ENCODE measurements around the gene PRPS1. TPM values are rescaled to one million over a fixed set of nuclear protein-coding genes. Genes with fewer than 3 reads are reported as not detected.

Gene PRPS1
- total RNA-seq, 1 donor: 30.4 TPM

GRCh38 chrX:107596651-107597050, 31.7 kb upstream of the PRPS1 start:
- TF ChIP-seq, protein P1, sequence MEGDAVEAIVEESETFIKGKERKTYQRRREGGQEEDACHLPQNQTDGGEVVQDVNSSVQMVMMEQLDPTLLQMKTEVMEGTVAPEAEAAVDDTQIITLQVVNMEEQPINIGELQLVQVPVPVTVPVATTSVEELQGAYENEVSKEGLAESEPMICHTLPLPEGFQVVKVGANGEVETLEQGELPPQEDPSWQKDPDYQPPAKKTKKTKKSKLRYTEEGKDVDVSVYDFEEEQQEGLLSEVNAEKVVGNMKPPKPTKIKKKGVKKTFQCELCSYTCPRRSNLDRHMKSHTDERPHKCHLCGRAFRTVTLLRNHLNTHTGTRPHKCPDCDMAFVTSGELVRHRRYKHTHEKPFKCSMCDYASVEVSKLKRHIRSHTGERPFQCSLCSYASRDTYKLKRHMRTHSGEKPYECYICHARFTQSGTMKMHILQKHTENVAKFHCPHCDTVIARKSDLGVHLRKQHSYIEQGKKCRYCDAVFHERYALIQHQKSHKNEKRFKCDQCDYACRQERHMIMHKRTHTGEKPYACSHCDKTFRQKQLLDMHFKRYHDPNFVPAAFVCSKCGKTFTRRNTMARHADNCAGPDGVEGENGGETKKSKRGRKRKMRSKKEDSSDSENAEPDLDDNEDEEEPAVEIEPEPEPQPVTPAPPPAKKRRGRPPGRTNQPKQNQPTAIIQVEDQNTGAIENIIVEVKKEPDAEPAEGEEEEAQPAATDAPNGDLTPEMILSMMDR (IDR thresholded peaks at IDR 0.05; ENCODE audit: extremely low read depth, low read depth, low read length): no peak
- Histone ChIP-seq H3K4me3 (ENCODE audit: insufficient read depth, low read length) (no peak overlapping the region), H3K36me3 (ENCODE audit: insufficient read depth, low read length) (no peaks in the 10 kb centered on the region), H3K27me3 (ENCODE audit: insufficient read depth, low read length) (peaks cover 11% of the 10 kb centered on the region), H3K4me2 (ENCODE audit: insufficient read depth, low read length) (no peak overlapping the region), H2AFZ (ENCODE audit: low read length) (no peak overlapping the region), H3K9me3 (ENCODE audit: low read depth, low read length) (no peaks in the 10 kb centered on the region), H4K20me1 (ENCODE audit: insufficient read depth, low read length) (no peaks in the 10 kb centered on the region), H3K27ac (ENCODE audit: low read depth, low read length) (no peak overlapping the region), H3K79me2 (ENCODE audit: insufficient read depth, low read length) (no peaks in the 10 kb centered on the region), H3K4me1 (ENCODE audit: insufficient read depth, low read length) (no peaks in the 10 kb centered on the region)
- DNase-seq (ENCODE audit: insufficient read length, low spot score, missing footprints): no peak

DNA sequence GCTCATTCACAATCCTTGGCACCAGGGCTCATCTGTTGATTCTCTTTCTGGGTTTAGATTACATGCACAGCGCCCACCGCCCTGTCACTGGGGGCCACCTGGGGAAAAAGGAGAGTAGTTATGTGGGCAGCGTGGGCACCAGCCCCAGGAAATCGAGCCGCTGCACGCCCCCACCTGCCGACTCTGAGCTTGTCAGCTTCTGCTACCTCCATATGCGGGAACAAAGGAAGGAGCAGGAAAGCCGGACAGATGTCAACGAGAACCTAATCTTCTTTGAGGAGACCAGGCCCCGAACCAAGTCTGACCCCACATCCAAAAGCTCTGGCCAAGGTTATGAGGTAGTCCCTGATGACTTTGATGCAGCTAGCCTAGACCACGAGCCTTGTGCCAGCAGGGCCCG, 31.0 kb upstream of the PRPS1 start:
- Histone ChIP-seq H4K20me1 (ENCODE audit: insufficient read depth, low read length) (no peaks in the 10 kb centered on the region), H3K4me2 (ENCODE audit: insufficient read depth, low read length) (no peak overlapping the region), H3K9me3 (ENCODE audit: low read depth, low read length) (no peaks in the 10 kb centered on the region), H3K4me3 (ENCODE audit: insufficient read depth, low read length) (no peak overlapping the region), H3K36me3 (ENCODE audit: insufficient read depth, low read length) (no peaks in the 10 kb centered on the region), H3K27ac (ENCODE audit: low read depth, low read length) (no peak overlapping the region), H3K4me1 (ENCODE audit: insufficient read depth, low read length) (no peaks in the 10 kb centered on the region), H2AFZ (ENCODE audit: low read length) (no peak overlapping the region), H3K79me2 (ENCODE audit: insufficient read depth, low read length) (no peaks in the 10 kb centered on the region), H3K27me3 (ENCODE audit: insufficient read depth, low read length) (peaks cover 11% of the 10 kb centered on the region)
- DNase-seq (ENCODE audit: insufficient read length, low spot score, missing footprints): no peak
- TF ChIP-seq, protein P1 (IDR thresholded peaks at IDR 0.05; ENCODE audit: extremely low read depth, low read depth, low read length): no peak

- TF ChIP-seq, protein P1 (IDR thresholded peaks at IDR 0.05; ENCODE audit: extremely low read depth, low read depth, low read length): no peak
- Histone ChIP-seq H3K36me3 (ENCODE audit: insufficient read depth, low read length) (no peaks in the 10 kb centered on the region), H3K27ac (ENCODE audit: low read depth, low read length) (no peak overlapping the region), H4K20me1 (ENCODE audit: insufficient read depth, low read length) (no peaks in the 10 kb centered on the region), H3K4me1 (ENCODE audit: insufficient read depth, low read length) (no peaks in the 10 kb centered on the region), H3K27me3 (ENCODE audit: insufficient read depth, low read length) (peaks cover 11% of the 10 kb centered on the region), H3K4me2 (ENCODE audit: insufficient read depth, low read length) (no peak overlapping the region), H3K79me2 (ENCODE audit: insufficient read depth, low read length) (no peaks in the 10 kb centered on the region), H2AFZ (ENCODE audit: low read length) (no peak overlapping the region), H3K4me3 (ENCODE audit: insufficient read depth, low read length) (no peak overlapping the region), H3K9me3 (ENCODE audit: low read depth, low read length) (no peaks in the 10 kb centered on the region)
- DNase-seq (ENCODE audit: insufficient read length, low spot score, missing footprints): peak; percentile 68
Observed at GRCh38 chrX:107597791-107598190, 30.5 kb upstream of the PRPS1 start.

DNA sequence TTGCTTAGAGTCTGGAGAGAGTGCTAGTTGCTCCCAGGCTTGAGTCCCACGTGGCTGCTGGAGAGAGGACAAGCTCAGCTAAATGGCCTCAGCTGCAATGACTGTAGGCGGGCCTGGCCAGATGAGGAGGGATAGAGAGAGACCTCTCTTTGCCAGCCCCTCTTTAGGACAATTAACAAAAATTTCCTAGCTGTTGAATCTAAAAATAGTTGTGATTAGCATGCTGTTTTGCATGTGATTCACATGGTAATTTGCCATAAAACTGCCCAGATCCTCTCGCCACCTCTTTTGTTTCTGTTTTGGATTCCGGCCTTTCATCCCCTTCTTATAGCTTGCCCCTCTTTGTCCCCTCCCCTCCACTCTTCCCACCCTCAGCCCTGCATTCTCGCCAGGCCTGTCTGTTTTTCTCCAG, 28.9 kb upstream of the PRPS1 start:
- Histone ChIP-seq H3K27me3 (ENCODE audit: insufficient read depth, low read length) (peaks cover 11% of the 10 kb centered on the region), H3K36me3 (ENCODE audit: insufficient read depth, low read length) (no peaks in the 10 kb centered on the region), H3K4me3 (ENCODE audit: insufficient read depth, low read length) (no peak overlapping the region), H4K20me1 (ENCODE audit: insufficient read depth, low read length) (no peaks in the 10 kb centered on the region), H2AFZ (ENCODE audit: low read length) (no peak overlapping the region), H3K79me2 (ENCODE audit: insufficient read depth, low read length) (no peaks in the 10 kb centered on the region), H3K4me2 (ENCODE audit: insufficient read depth, low read length) (no peak overlapping the region), H3K9me3 (ENCODE audit: low read depth, low read length) (no peaks in the 10 kb centered on the region), H3K27ac (ENCODE audit: low read depth, low read length) (no peak overlapping the region), H3K4me1 (ENCODE audit: insufficient read depth, low read length) (no peaks in the 10 kb centered on the region)
- TF ChIP-seq, protein P1 (IDR thresholded peaks at IDR 0.05; ENCODE audit: extremely low read depth, low read depth, low read length): no peak
- DNase-seq (ENCODE audit: insufficient read length, low spot score, missing footprints): no peak
